GM23338 (cell line): Measurements from ENCODE around the gene DENND1B. TPM values are rescaled to one million over a fixed set of nuclear protein-coding genes. Genes with fewer than 3 reads are reported as not detected.

Experiments used
- ATAC-seq: fragments of 200-7000 bp; cut with Tn5 transposase; 3 replicates; pipeline ENCODE4 v1.9.1; 2020
- DNase-seq: peaks from one replicate; pipeline ENCODE4 v3.0.0-alpha.2; 2015; ENCODE audit warnings: low spot score
- H2AFZ ChIP-seq: fragments of 200-600 bp; sonication (generic); 2 replicates; pipeline ENCODE4 v1.8.0; 2016; ENCODE audit warnings: antibody characterized with exemption, mild to moderate bottlenecking, moderate library complexity
- H3F3A ChIP-seq: fragments of 200-600 bp; sonication (generic); replicated peaks from 2 replicates; pipeline ENCODE4 v1.8.0; 2017; ENCODE audit warnings: antibody characterized with exemption, mixed run types, low read depth
- H3K27ac ChIP-seq: fragments of 200-600 bp; sonication (generic); 2 replicates; pipeline ENCODE4 v1.6.1; 2016; ENCODE audit warnings: low read depth
- H3K27me3 ChIP-seq: fragments of 200-600 bp; sonication (generic); 2 replicates; pipeline ENCODE4 v1.8.0; 2016; ENCODE audit warnings: mild to moderate bottlenecking, mixed run types, moderate library complexity; ENCODE audit not compliant: insufficient read depth
- H3K36me3 ChIP-seq: fragments of 200-600 bp; sonication (generic); 2 replicates; pipeline ENCODE4 v1.8.0; 2016; ENCODE audit warnings: mild to moderate bottlenecking; ENCODE audit not compliant: insufficient read depth
- H3K4me1 ChIP-seq: fragments of 200-600 bp; sonication (generic); 2 replicates; pipeline ENCODE4 v1.8.0; 2016; ENCODE audit warnings: mild to moderate bottlenecking, moderate library complexity; ENCODE audit not compliant: insufficient read depth
- H3K4me2 ChIP-seq: fragments of 200-600 bp; sonication (generic); 2 replicates; pipeline ENCODE4 v1.7.1; 2017; ENCODE audit warnings: mixed run types
- H3K4me3 ChIP-seq: fragments of 200-600 bp; sonication (generic); 2 replicates; pipeline ENCODE4 v1.6.1; 2016; ENCODE audit warnings: mixed run types
- H3K79me2 ChIP-seq: fragments of 200-600 bp; sonication (generic); replicated peaks from 2 replicates; pipeline ENCODE4 v1.8.0; 2017; ENCODE audit warnings: mild to moderate bottlenecking; ENCODE audit not compliant: insufficient read depth
- H3K9me2 ChIP-seq: fragments of 200-600 bp; sonication (generic); 2 replicates; pipeline ENCODE4 v1.8.0; 2017; ENCODE audit not compliant: insufficient read depth
- H4K20me1 ChIP-seq: fragments of 200-600 bp; sonication (generic); replicated peaks from 2 replicates; pipeline ENCODE4 v1.8.0; 2017; ENCODE audit warnings: mild to moderate bottlenecking; ENCODE audit not compliant: insufficient read depth
- H3K27ac Mint-ChIP-seq: 2 replicates; pipeline ENCODE4 v1.8.0; 2020; ENCODE audit warnings: inconsistent platforms, mild to moderate bottlenecking, moderate library complexity, mixed read lengths
- H3K27me3 Mint-ChIP-seq: 3 replicates; pipeline ENCODE4 v1.8.0; 2022; ENCODE audit warnings: low read depth, mild to moderate bottlenecking, moderate library complexity, mixed read lengths, inconsistent platforms; ENCODE audit not compliant: insufficient read depth, poor library complexity
- H3K36me3 Mint-ChIP-seq: 3 replicates; pipeline ENCODE4 v1.8.0; 2021; ENCODE audit warnings: low read depth, mild to moderate bottlenecking, inconsistent platforms, moderate library complexity, mixed read lengths
- H3K4me1 Mint-ChIP-seq: 3 replicates; pipeline ENCODE4 v1.8.0; 2020; ENCODE audit warnings: mild to moderate bottlenecking, inconsistent platforms, mixed read lengths
- H3K4me3 Mint-ChIP-seq: 3 replicates; pipeline ENCODE4 v1.8.0; 2021; ENCODE audit warnings: moderate library complexity, mild to moderate bottlenecking, inconsistent platforms, mixed read lengths
- H3K9me3 Mint-ChIP-seq: 3 replicates; pipeline ENCODE4 v1.8.0; 2020; ENCODE audit warnings: moderate library complexity, mild to moderate bottlenecking, inconsistent platforms, mixed read lengths
- CREB1 ChIP-seq: fragments of 250-450 bp; sonication (Bioruptor Pico); IDR thresholded peaks from 2 replicates; pipeline ENCODE4 v1.5.0; 2020; ENCODE audit warnings: low read depth, mild to moderate bottlenecking, moderate library complexity
- CTCF ChIP-seq, 2 experiments: fragments of 200-600 bp in 1 of 2; sonication (generic) in 1 of 2; conservative IDR thresholded peaks; 2 replicates each; pipeline versions ENCODE4 v1.5.1 to v1.6.1; 2016 to 2017; ENCODE audit warnings: antibody characterized with exemption in 2 of 2, low read depth in 2 of 2, mild to moderate bottlenecking in 2 of 2, moderate library complexity in 1 of 2
- ETS1 ChIP-seq: IDR thresholded peaks from 2 replicates; pipeline ENCODE4 v1.6.1; 2016; ENCODE audit warnings: antibody characterized with exemption
- EZH2 ChIP-seq: fragments of 200-600 bp; sonication (generic); IDR thresholded peaks from one replicate; pipeline ENCODE4 v1.8.0; 2017; ENCODE audit warnings: antibody characterized with exemption, mild to moderate bottlenecking, low read depth; ENCODE audit not compliant: unreplicated experiment
- EZH2phosphoT487 ChIP-seq: fragments of 200-600 bp; sonication (generic); IDR thresholded peaks from one replicate; pipeline ENCODE4 v1.8.1; 2018; ENCODE audit warnings: antibody characterized with exemption; ENCODE audit not compliant: unreplicated experiment
- JUNB ChIP-seq: IDR thresholded peaks from one replicate; pipeline ENCODE4 v1.6.1; 2016; ENCODE audit warnings: antibody characterized with exemption; ENCODE audit not compliant: unreplicated experiment
- POLR2AphosphoS5 ChIP-seq: IDR thresholded peaks from 2 replicates; pipeline ENCODE4 v1.6.1; 2016; ENCODE audit warnings: antibody characterized with exemption, low read depth
- REST ChIP-seq: IDR thresholded peaks from one replicate; pipeline ENCODE4 v1.6.1; 2018; ENCODE audit warnings: antibody characterized with exemption; ENCODE audit not compliant: unreplicated experiment
- STAT1 ChIP-seq: IDR thresholded peaks from one replicate; pipeline ENCODE4 v1.6.1; 2016; ENCODE audit warnings: antibody characterized with exemption; ENCODE audit not compliant: unreplicated experiment
- ZNF331 ChIP-seq: fragments of 250-450 bp; sonication (Bioruptor Pico); IDR thresholded peaks from 2 replicates; pipeline ENCODE4 v1.5.0; 2020; ENCODE audit warnings: low read depth, mild to moderate bottlenecking, moderate library complexity
- polyA plus RNA-seq: library from polyadenylated mRNA; unstranded; fragments of >200 nt; fragmentation: Nextera tagmentation; extraction: Ambion mirVana; gene quantifications from 2 replicates; pipeline ENCODE4 v1.2.1, GENCODE V29; 2016
- total RNA-seq: library from RNA; depleted of rRNA; stranded (reverse); fragments of >200 nt; shearing (Covaris generic); gene quantifications from 2 replicates; pipeline ENCODE4 v1.2.3, GENCODE V29; 2014

DENND1B gene
- total and polyA plus RNA-seq, 2 experiments from 2014 or later: 4.3 to 5.2 TPM

- TF ChIP-seq CTCF (conservative IDR thresholded peaks at IDR 0.05; ENCODE audit: low read depth in 2 of 2) (no peak), ZNF331 (CRISPR knock-in tag) (no peak), EZH2 (no peak), POLR2AphosphoS5 (no peak), CREB1 (no peak), ETS1 (no peak), JUNB (no peak), REST (no peak), EZH2phosphoT487 (no peak)
These were observed 99.6 kb downstream of the DENND1B start (continued) for GRCh38 chr1:197675583-197676208.

- Mint-ChIP-seq H3K27ac (no peak overlapping the region), H3K9me3 (no peaks in the 10 kb centered on the region), H3K4me1 (peaks cover 7% of the 10 kb centered on the region), H3K36me3 (no peaks in the 10 kb centered on the region), H3K27me3 (no peaks in the 10 kb centered on the region), H3K4me3 (no peak overlapping the region)
- DNase-seq (peak; percentile 44), ATAC-seq (peak; percentile 90)
- Histone ChIP-seq H3K27me3 (no peaks in the 10 kb centered on the region), H4K20me1 (no peaks in the 10 kb centered on the region), H3F3A (no peaks in the 10 kb centered on the region), H3K9me2 (no peaks in the 10 kb centered on the region), H3K27ac (no peak overlapping the region), H3K36me3 (no peaks in the 10 kb centered on the region), H3K4me3 (no peak overlapping the region), H2AFZ (no peak overlapping the region), H3K79me2 (no peaks in the 10 kb centered on the region), H3K4me2 (no peak overlapping the region), H3K4me1 (peaks cover 8% of the 10 kb centered on the region)
- no peak for TF ChIP-seq ETS1
- no peak for TF ChIP-seq STAT1
- no peak for TF ChIP-seq EZH2phosphoT487
- TF ChIP-seq EZH2: no peak
- TF ChIP-seq CTCF (conservative IDR thresholded peaks at IDR 0.05; ENCODE audit: low read depth in 2 of 2): no peak
- no peak for TF ChIP-seq ZNF331 (CRISPR knock-in tag)
These were observed 101.0 kb downstream of the DENND1B start for GRCh38 chr1:197674286-197674685.
